OCI-LY3 (cell line): Measurements from ENCODE around the gene USB1.

Experiments used
- CTCF ChIP-seq: fragments of 200-600, 300-600 bp; sonication (generic); IDR thresholded peaks from 2 replicates; pipeline ENCODE4 v1.5.1; 2014; ENCODE audit warnings: antibody characterized with exemption, low read length, low read depth
- EZH2phosphoT487 ChIP-seq: fragments of 200-600 bp; shearing (Covaris generic); IDR thresholded peaks from 2 replicates; pipeline ENCODE4 v1.6.1; 2018; ENCODE audit warnings: antibody characterized with exemption, mixed run types, low read depth

- TF ChIP-seq CTCF = no peak
- TF ChIP-seq EZH2phosphoT487 = no peak
Measured at GRCh38 chr16:57984443-57985203, 16.6 kb upstream of the USB1 start.
